B cell (primary cell): ENCODE results near the gene CCDC88C.

Experiments used
- EZH2 ChIP-seq: IDR thresholded peaks from 2 replicates; pipeline ENCODE4 v1.6.1; 2012; ENCODE audit warnings: borderline replicate concordance, low read depth, mild to moderate bottlenecking, moderate library complexity, low read length; ENCODE audit not compliant: insufficient read depth, poor library complexity, severe bottlenecking
- TF ChIP-seq, protein P1 (sequence below): fragments of 200-600 bp; IDR thresholded peaks from one replicate; pipeline ENCODE4 v1.8.0; 2022; ENCODE audit warnings: antibody characterized with exemption, mild to moderate bottlenecking

DNA sequence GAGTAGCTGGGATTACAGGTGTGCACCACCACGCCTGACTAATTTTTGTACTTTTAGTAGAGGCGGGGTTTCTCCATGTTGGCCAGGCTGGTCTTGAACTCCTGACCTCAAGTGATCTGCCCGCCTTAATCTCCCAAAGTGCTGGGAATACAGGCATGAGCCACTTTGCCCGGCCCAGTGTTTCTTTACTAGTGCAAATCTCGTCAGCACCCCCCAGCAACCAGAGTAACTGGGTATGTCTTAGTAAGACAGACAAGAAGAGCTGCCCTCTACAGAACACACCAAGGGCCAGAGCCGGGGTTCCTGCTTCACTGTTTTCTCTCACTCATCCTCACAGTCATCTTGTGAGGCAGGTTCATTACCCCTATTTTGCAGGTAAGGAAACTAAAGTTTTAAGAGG lies 94.6 kb downstream of the CCDC88C start:
- TF ChIP-seq, protein P1, sequence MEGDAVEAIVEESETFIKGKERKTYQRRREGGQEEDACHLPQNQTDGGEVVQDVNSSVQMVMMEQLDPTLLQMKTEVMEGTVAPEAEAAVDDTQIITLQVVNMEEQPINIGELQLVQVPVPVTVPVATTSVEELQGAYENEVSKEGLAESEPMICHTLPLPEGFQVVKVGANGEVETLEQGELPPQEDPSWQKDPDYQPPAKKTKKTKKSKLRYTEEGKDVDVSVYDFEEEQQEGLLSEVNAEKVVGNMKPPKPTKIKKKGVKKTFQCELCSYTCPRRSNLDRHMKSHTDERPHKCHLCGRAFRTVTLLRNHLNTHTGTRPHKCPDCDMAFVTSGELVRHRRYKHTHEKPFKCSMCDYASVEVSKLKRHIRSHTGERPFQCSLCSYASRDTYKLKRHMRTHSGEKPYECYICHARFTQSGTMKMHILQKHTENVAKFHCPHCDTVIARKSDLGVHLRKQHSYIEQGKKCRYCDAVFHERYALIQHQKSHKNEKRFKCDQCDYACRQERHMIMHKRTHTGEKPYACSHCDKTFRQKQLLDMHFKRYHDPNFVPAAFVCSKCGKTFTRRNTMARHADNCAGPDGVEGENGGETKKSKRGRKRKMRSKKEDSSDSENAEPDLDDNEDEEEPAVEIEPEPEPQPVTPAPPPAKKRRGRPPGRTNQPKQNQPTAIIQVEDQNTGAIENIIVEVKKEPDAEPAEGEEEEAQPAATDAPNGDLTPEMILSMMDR: no peak
- no peak for TF ChIP-seq EZH2
